SU-DHL-6 (cell line): ENCODE results near the gene RAB17.

Experiments
- H2AFZ ChIP-seq: fragments of 200-600 bp; sonication (generic); 2 replicates; pipeline ENCODE4 v1.6.1; 2014; ENCODE audit warnings: low read depth, mild to moderate bottlenecking, moderate library complexity, mixed read lengths, antibody characterized with exemption, low read length; ENCODE audit not compliant: severe bottlenecking
- H3F3A ChIP-seq: fragments of 200-600 bp; shearing (Covaris generic); 2 replicates; pipeline ENCODE4 v1.6.0; 2016; ENCODE audit warnings: antibody characterized with exemption, mild to moderate bottlenecking; ENCODE audit not compliant: insufficient read depth
- H3K27ac ChIP-seq: fragments of 200-600 bp; sonication (generic); 2 replicates; pipeline ENCODE4 v1.5.1; 2016; ENCODE audit warnings: low read depth, mild to moderate bottlenecking, low read length, moderate library complexity, mixed read lengths
- H3K27me3 ChIP-seq: fragments of 200-600 bp; sonication (generic), shearing (Covaris generic); 2 replicates; pipeline ENCODE4 v1.6.0; 2014; ENCODE audit warnings: mild to moderate bottlenecking, low read length
- H3K36me3 ChIP-seq: fragments of 200-600 bp; sonication (generic); 2 replicates; pipeline ENCODE4 v1.6.1; 2014; ENCODE audit warnings: mild to moderate bottlenecking, low read length, mixed read lengths
- H3K4me2 ChIP-seq: fragments of 300-600, 200-600 bp; shearing (Covaris generic), sonication (generic); 2 replicates; pipeline ENCODE4 v1.6.0; 2014; ENCODE audit warnings: low read length, low read depth, mild to moderate bottlenecking; ENCODE audit not compliant: poor library complexity, severe bottlenecking
- H3K4me3 ChIP-seq: fragments of 200-600 bp; sonication (generic); 2 replicates; pipeline ENCODE4 v1.5.1; 2014; ENCODE audit warnings: antibody characterized with exemption, low read length, mild to moderate bottlenecking, mixed read lengths; ENCODE audit not compliant: insufficient read depth, poor library complexity, severe bottlenecking
- H3K79me2 ChIP-seq: fragments of 200-600 bp; sonication (generic); 2 replicates; pipeline ENCODE4 v1.6.1; 2014; ENCODE audit warnings: mild to moderate bottlenecking, low read length, moderate library complexity; ENCODE audit not compliant: insufficient read depth
- H3K9ac ChIP-seq: fragments of 200-600 bp; sonication (generic); 2 replicates; pipeline ENCODE4 v1.7.0; 2014; ENCODE audit warnings: mild to moderate bottlenecking, low read length
- H3K9me2 ChIP-seq: fragments of 200-600 bp; sonication (generic); replicated peaks from 2 replicates; pipeline ENCODE4 v1.6.1; 2014; ENCODE audit warnings: low read length; ENCODE audit not compliant: insufficient read depth
- H3K9me3 ChIP-seq: fragments of 200-600 bp; sonication (generic); 2 replicates; pipeline ENCODE4 v1.6.1; 2014; ENCODE audit warnings: low read length, mixed read lengths; ENCODE audit not compliant: insufficient read depth
- H4K20me1 ChIP-seq: fragments of 200-600 bp; sonication (generic); 2 replicates; pipeline ENCODE4 v1.6.1; 2014; ENCODE audit warnings: low read depth, mild to moderate bottlenecking, antibody characterized with exemption, low read length, moderate library complexity, mixed read lengths
- CTCF ChIP-seq: fragments of 200-600 bp; sonication (generic); IDR thresholded peaks from one replicate; pipeline ENCODE4 v1.5.1; 2017; ENCODE audit warnings: antibody characterized with exemption, mild to moderate bottlenecking, low read length, moderate library complexity; ENCODE audit not compliant: insufficient read depth, poor library complexity, severe bottlenecking
- EZH2phosphoT487 ChIP-seq: fragments of 200-600 bp; sonication (generic), shearing (Covaris generic); conservative IDR thresholded peaks from 2 replicates; pipeline ENCODE4 v1.6.1; 2018; ENCODE audit warnings: mild to moderate bottlenecking, antibody characterized with exemption, low read length, moderate library complexity, mixed read lengths

RAB17 gene

DNA sequence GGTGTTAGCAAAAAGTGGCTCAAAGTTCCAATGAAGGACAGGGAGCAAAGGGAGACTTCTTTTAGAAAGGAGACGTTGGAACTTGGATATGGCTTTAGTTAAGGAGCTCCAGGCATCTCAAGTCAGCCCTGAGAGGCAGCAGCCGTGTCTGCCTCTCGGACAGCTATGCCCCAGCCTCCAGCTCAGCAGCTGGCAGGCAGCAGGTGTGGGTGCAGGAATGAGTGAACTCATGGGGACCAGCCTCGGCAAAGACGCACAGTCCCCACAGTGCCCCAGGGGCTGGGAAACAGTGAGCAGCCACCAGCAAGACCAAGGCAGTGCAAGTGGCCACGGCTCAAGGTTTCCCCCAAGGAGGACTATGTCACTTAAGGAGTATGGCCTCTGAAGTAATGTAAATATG lies 35.2 kb upstream of the RAB17 start:
- Histone ChIP-seq H3K9me2 (no peaks in the 10 kb centered on the region), H3K9ac (no peak overlapping the region), H3K9me3 (no peaks in the 10 kb centered on the region), H4K20me1 (no peaks in the 10 kb centered on the region), H2AFZ (no peak overlapping the region), H3K4me2 (no peak overlapping the region), H3K79me2 (no peaks in the 10 kb centered on the region), H3F3A (no peaks in the 10 kb centered on the region), H3K27me3 (no peaks in the 10 kb centered on the region), H3K27ac (no peak overlapping the region), H3K4me3 (no peak overlapping the region), H3K36me3 (no peaks in the 10 kb centered on the region)
- TF ChIP-seq CTCF, result no peak
- no peak for TF ChIP-seq EZH2phosphoT487

DNA sequence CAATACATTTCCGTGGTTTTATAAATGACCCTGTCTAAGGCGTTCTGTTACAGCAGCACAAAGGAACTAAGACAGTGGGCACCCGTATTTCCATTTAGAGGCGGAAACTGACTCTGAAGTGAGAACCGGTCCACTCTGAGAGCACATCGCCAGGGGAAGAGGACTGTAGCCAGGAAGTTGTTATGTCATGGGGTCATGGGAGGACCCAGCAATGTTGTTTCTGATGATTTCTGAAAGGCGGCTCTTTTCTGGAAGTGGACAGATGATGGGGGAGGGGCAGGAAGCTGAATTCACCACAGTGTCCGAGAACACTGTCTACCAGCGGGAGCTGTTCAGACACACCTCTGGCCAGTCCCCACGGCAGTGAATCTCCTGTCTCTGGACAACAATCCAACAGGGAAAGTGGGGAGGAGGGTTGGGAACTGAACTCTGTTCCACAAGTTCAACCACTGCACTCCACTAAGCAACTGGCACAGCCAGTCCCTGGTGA lies 34.7 kb upstream of the RAB17 start:
- Histone ChIP-seq H3K9me3 (no peaks in the 10 kb centered on the region), H3K4me2 (no peak overlapping the region), H3F3A (no peaks in the 10 kb centered on the region), H2AFZ (no peak overlapping the region), H3K79me2 (no peaks in the 10 kb centered on the region), H3K9ac (no peak overlapping the region), H4K20me1 (no peaks in the 10 kb centered on the region), H3K27ac (no peak overlapping the region), H3K9me2 (no peaks in the 10 kb centered on the region), H3K36me3 (no peaks in the 10 kb centered on the region), H3K27me3 (no peaks in the 10 kb centered on the region), H3K4me3 (no peak overlapping the region)
- TF ChIP-seq CTCF (no peak), EZH2phosphoT487 (no peak)

DNA sequence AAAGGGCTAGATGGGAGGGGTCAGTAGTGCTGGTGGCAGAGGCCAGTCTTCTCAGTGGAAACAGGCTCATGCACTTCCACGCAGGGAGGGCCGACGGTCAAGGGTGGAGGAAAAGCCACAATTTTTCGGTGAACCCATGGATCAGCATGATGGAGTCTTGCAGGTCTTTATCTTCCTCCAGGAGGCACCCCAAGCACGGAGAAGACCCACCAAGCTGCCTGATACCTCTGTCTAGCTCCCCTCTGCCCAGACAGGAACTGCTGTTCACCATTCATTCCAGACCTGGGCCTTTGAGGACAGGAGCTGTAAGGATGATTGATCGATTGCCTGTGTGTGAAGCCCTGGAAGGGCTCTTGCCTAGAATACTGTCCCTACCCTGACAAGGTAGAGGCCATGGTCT lies 34.0 kb upstream of the RAB17 start:
- H3K4me2 ChIP-seq, result no peak overlapping the region
- no peaks in the 10 kb centered on the region for H3K79me2 ChIP-seq
- no peaks in the 10 kb centered on the region for H3K36me3 ChIP-seq
- no peak overlapping the region for H2AFZ ChIP-seq
- H3K9me2 ChIP-seq, result no peaks in the 10 kb centered on the region
- H4K20me1 ChIP-seq, result no peaks in the 10 kb centered on the region
- TF ChIP-seq EZH2phosphoT487, result no peak
- TF ChIP-seq CTCF, result no peak
- no peak overlapping the region for H3K4me3 ChIP-seq
- no peak overlapping the region for H3K27ac ChIP-seq
- H3F3A ChIP-seq, result no peaks in the 10 kb centered on the region
- H3K9me3 ChIP-seq, result no peaks in the 10 kb centered on the region
- H3K27me3 ChIP-seq, result no peaks in the 10 kb centered on the region
- no peak overlapping the region for H3K9ac ChIP-seq
